COLO829 (cell line): ENCODE measurements around the gene UNC13C.
"Not testable (repeated sequence)": the region's sequence is repeated elsewhere in the genome, so short reads cannot be mapped to it uniquely, and the experiment has no call there.

ENCODE experiments used
- DNase-seq: peaks from one replicate; pipeline ENCODE4 v3.0.0; 2012; ENCODE audit warnings: low spot score

UNC13C gene

GRCh38 chr15:53978253-53978906 is at the start of gene UNC13C:
UNC13C (plus strand) TSS chr15:53978441; CDS start chr15:54012904, 34,463 bp downstream.
- no peak for DNase-seq

- no peak for DNase-seq
Observed at GRCh38 chr15:53936137-53936536, 42.1 kb upstream of the UNC13C start.

- DNase-seq = not testable (repeated sequence)
Observed at GRCh38 chr15:53937632-53938031, 40.6 kb upstream of the UNC13C start.

- no peak for DNase-seq
Observed at GRCh38 chr15:53950572-53950971, 27.7 kb upstream of the UNC13C start.

DNA sequence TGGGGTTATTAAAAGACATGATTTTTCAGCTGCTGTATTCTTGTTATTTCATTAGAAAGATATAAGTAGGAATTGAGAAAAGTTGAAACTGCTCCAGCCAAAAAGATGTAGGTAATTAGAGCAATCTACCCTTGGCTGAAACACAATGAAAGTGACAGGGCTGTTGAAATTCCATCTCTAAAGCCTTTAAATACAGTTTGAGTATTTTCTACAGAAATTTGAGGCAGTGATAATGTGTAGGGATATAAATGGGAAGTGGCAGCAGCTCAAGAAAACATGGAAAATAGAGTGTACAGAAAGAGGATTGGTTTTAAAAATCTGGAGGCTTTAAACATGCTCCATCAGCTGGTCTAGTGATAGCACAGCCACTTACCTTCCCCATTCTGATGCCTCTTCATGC is 22.8 kb upstream of the UNC13C start:
- DNase-seq = no peak

DNA sequence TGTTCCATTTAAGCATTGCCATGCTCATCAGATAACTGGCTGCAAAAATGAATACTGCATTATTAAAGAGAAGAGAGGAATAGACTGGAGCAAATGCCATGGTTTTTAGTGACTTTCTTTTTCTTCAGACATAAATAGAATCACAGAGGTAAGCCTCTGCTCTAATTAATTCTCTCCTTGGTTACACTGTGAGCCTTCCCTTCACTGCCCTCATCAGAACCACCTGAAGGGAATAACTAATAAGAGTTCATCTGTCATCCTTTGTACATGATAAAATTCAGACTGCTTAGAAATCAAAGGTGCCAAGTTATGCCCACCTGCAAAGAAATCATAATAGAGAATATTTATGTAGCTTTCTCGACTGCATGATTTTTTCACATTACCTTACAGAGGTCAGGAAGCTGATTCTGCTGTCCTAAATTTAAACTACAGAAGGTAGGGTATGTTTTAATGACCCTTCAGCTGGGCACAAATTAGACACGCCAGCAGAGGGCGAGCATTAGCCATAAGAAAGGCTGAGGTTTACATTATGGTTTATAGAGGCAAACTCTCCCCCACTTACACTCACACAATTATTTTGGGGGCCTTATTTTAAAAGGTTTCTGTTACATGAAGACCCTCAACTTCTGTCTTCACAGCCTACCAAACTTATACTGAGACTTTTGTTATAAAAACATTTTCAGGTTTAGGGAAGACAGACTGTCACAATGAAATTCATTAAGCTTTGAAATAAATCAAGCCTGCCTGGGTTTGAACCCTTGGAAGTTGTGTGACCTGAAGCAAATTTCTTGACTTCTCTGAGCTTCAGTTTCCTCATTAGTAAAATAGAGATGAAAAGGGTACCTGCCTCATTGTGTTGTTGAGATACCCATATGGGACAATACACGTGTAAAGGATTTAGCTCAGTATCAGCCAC is 15.3 kb upstream of the UNC13C start:
- no peak for DNase-seq

DNA sequence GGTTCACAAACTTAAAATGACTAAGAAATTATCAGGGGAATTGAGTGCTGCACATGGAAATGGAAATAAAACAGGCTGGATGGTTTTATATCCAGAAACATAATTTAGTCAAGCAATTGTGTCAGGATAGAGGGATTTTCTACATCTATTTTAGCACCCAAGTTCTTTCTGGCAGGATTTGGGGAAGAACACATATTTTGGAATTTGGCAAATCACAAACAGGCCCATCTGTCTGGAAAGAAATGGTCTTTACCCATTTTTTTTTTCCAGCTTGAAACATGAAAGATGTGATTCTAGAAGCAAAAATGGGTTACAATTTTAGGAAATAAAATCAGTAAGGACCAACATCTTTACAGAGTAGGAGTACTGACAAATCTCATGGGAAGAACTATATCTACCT is 14.4 kb upstream of the UNC13C start:
- no peak for DNase-seq

DNA sequence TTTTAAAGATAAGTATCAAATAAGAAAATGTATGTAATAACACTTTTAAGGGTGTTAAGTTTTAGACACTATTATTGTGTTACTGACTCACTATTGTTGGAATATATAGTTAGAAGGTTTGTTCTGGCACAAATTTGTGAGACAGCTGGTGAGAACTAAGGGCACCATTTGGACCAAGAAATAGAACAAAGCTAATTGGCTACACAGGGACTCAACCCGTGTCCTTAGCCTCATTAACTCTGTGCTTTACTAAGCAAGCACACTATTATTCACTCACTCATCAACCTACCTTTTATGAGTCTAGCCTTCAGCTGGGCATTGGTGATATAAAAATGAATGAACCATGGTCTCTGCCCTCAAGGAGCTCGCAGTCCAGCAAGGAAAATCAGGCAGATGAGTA is 4.1 kb upstream of the UNC13C start:
- DNase-seq = no peak

GRCh38 chr15:53974813-53975212 is 3.4 kb upstream of the UNC13C start:
- no peak for DNase-seq

DNA sequence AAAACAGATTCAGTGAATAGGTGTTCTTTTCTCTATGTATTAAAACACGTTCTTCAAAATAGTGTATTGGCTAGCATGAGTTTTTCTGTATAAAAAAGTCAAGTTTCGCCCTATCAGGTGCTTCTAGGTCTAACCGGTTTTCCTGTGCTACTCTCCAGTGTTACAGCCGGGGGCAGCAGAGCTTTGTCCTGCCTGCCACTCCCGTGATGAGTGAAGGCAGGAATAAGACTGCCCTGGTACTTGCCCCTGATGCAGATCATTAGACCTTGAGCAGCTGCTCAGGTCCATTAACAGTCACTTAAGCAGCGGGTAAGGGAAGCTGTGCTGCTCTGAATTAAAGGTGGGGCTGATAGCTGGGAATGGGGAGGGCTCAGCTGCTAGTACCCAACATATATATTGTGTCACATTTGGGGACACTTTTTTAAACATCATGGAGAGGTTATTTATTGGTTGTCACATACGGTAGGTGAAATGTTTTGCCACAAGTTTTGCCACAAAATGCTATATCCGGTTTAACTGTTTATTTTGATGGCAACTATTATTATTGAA is 1.3 kb upstream of the UNC13C start:
- DNase-seq = no peak

GRCh38 chr15:53979051-53979788 is 979 bp downstream of the UNC13C start:
- DNase-seq = no peak

GRCh38 chr15:53980021-53980420 is 1.8 kb downstream of the UNC13C start:
- no peak for DNase-seq

DNA sequence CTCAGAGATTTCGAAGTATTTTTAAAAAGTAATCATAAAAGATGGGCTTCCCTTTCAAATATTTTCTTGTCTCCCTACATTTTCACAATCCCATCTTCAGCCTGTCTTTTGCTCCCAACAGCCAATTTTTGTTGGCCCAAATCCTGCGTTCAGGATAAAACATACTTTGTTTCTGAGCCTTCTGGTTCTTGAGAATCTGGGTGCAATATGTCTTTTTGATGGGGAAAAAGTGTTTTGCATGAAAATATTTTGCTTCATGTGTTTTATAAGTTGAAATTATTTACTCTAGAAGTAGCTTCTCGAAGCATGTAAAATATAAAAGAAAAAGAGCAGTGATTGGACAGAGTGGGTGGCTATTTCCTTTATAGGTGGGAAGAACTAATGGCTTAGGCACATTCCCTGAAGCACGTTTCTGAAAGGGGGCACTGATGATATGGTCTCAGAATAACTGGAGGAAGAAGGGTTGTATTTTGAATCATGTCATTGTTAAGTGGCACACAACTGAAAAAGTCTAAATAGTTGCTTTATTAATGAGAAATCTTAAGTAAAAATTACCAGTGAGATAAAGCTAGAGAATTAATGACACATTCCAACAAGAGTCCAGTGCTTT is 3.9 kb downstream of the UNC13C start:
- no peak for DNase-seq

GRCh38 chr15:53982876-53983275 is 4.6 kb downstream of the UNC13C start:
- no peak for DNase-seq

- no peak for DNase-seq
Observed at GRCh38 chr15:53984221-53984620, 6.0 kb downstream of the UNC13C start.

- DNase-seq = no peak
Observed at GRCh38 chr15:53985562-53985961, 7.3 kb downstream of the UNC13C start.

DNA sequence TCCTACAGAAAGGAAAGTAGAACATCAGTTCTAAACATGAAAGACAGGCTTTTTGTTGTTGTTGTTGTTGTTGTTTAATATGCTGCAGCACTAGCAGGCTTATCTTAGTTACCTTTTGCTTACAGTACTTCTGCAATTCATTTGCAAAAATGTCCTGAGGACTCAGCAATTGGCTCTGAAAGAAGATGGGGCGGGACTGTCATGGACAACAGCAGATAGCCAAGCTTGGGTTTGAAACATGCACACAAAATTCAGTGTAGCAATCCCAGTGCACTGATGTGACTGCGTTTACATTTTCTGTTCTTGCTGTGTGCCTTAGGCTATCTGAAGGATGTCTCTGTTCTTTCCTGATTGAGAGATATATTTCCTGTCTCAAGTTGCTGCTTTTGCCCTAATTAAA is 9.2 kb downstream of the UNC13C start:
- no peak for DNase-seq

DNA sequence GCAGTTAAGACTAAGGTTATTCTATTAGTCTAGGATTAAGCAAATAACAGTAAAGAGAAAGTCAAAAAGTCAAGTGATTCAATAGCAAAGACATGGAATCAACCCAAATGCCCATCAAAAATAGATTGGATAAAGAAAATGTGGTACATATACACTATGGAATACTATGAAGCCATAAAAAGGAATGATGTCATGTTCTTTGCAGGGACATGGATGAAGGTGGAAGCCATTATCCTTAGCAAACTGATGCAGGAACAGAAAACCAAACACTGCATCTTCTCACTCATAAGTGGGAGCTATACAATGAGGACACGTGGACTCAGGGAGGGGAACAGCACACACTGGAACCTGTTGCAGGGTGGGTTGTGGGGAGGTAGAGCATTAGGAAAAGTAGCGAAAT is 29.0 kb downstream of the UNC13C start:
- DNase-seq = no peak

- DNase-seq = no peak
Observed at GRCh38 chr15:54011656-54012055, 33.4 kb downstream of the UNC13C start.

- no peak for DNase-seq
Observed at GRCh38 chr15:54014067-54014655, 35.9 kb downstream of the UNC13C start.

DNA sequence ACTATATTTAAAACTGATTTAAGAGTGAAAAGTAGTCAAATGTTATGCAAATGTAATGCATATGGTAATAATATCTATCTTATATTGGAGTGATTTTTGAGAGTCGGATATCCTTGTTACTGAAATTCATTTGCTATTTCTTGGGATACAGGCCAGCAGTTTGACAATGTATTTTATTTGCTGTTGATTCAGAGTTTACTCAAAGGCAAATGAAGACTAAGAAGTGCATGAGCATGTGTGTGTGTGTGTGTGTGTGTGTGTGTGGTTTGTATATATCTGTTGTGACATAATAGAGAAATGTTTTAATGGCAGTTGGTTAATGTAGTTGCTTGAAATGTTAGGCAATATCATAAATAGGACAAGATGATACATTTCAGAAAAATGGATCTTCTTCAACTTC is 39.0 kb downstream of the UNC13C start:
- no peak for DNase-seq

DNA sequence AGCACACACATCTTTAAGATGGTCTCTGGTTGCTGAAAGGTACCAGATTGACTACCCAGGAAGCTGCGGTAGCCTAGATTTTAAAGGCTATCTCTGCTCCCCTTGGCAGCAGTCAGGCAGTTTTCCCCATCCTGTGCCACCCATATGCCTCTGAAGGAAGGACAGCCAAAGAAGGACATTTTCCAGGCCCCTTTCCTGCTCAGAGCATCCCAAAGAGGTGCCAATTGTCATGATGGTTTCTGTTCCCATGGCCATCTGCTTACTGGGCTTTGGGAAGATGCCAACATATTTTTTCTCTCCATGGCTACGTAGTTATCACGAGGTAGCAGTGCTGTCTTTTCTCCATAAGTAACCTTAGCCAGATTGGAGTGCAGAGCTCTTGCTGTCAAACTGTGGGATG is 39.7 kb downstream of the UNC13C start:
- DNase-seq = no peak
